ENCODE measurements around the gene NALCN. TPM values are rescaled to one million over a fixed set of nuclear protein-coding genes. Genes with fewer than 3 reads are reported as not detected.

NALCN gene
- total and polyA plus RNA-seq, 4 experiments from 2014 or later, result not detected

GRCh38 chr13:101301053-101301452 lies 115.3 kb downstream of the NALCN start:
- Histone ChIP-seq H3K27me3 (ENCODE audit: insufficient read depth, low read length) (no peaks in the 10 kb centered on the region), H3K9me3 (ENCODE audit: control insufficient read depth in 1 of 2, low read length in 2 of 2) (no peaks in the 10 kb centered on the region), H3K36me3 (ENCODE audit: insufficient read depth, low read length) (no peaks in the 10 kb centered on the region), H3K4me1 (ENCODE audit: insufficient read depth, low read length) (no peaks in the 10 kb centered on the region), H3K4me3 (ENCODE audit: low read length in 2 of 2) (no peak overlapping the region), H3K27ac (ENCODE audit: low read depth, low read length) (no peak overlapping the region)
- H3K9me3 Mint-ChIP-seq, result peaks cover 0 to 3% (median 1%) of the 10 kb centered on the region in 8 donors
- intact Hi-C loops (cut with micrococcal nuclease), result no loop called here
- no peak overlapping the region for H3K4me3 Mint-ChIP-seq
- ChIA-PET CTCF (ENCODE audit: partially characterized antibody) (no interaction called here), POLR2A (ENCODE audit: partially characterized antibody) (no interaction called here)
- no peak for DNase-seq
- no peaks in the 10 kb centered on the region for H3K27me3 Mint-ChIP-seq
- H3K4me1 Mint-ChIP-seq, result peaks cover 0 to 1% (median 0%) of the 10 kb centered on the region in 4 donors
- H3K36me3 Mint-ChIP-seq, result no peaks in the 10 kb centered on the region
- H3K27ac Mint-ChIP-seq, result no peak overlapping the region

- H3K4me1 ChIP-seq (ENCODE audit: insufficient read depth, low read length), result no peaks in the 10 kb centered on the region
- peaks cover 0 to 1% (median 0%) of the 10 kb centered on the region in 4 donors for H3K4me1 Mint-ChIP-seq
- H3K27ac ChIP-seq (ENCODE audit: low read depth, low read length), result no peak overlapping the region
- no peaks in the 10 kb centered on the region for H3K36me3 Mint-ChIP-seq
- H3K27me3 ChIP-seq (ENCODE audit: insufficient read depth, low read length), result no peaks in the 10 kb centered on the region
- no peak for DNase-seq
- H3K9me3 Mint-ChIP-seq, result peaks cover 0 to 7% (median 1%) of the 10 kb centered on the region in 8 donors
- no peaks in the 10 kb centered on the region for H3K27me3 Mint-ChIP-seq
- H3K4me3 Mint-ChIP-seq, result no peak overlapping the region
- H3K36me3 ChIP-seq (ENCODE audit: insufficient read depth, low read length), result no peaks in the 10 kb centered on the region
- no peak overlapping the region for H3K27ac Mint-ChIP-seq
- intact Hi-C loops (cut with micrococcal nuclease), result no loop called here
- no peaks in the 10 kb centered on the region for H3K9me3 ChIP-seq (ENCODE audit: control insufficient read depth in 1 of 2, low read length in 2 of 2)
- ChIA-PET POLR2A (ENCODE audit: partially characterized antibody) (no interaction called here), CTCF (ENCODE audit: partially characterized antibody) (no interaction called here)
- H3K4me3 ChIP-seq (ENCODE audit: low read length in 2 of 2), result no peak overlapping the region
Measured at GRCh38 chr13:101300531-101300930, 115.8 kb downstream of the NALCN start.

GRCh38 chr13:101298517-101298916 lies 117.8 kb downstream of the NALCN start:
- Histone ChIP-seq H3K9me3 (ENCODE audit: control insufficient read depth in 1 of 2, low read length in 2 of 2) (no peaks in the 10 kb centered on the region), H3K27me3 (ENCODE audit: insufficient read depth, low read length) (no peaks in the 10 kb centered on the region), H3K4me3 (ENCODE audit: low read length in 2 of 2) (no peak overlapping the region), H3K27ac (ENCODE audit: low read depth, low read length) (no peak overlapping the region), H3K4me1 (ENCODE audit: insufficient read depth, low read length) (no peaks in the 10 kb centered on the region), H3K36me3 (ENCODE audit: insufficient read depth, low read length) (no peaks in the 10 kb centered on the region)
- Mint-ChIP-seq H3K27me3 (no peaks in the 10 kb centered on the region), H3K4me3 (no peak overlapping the region), H3K36me3 (no peaks in the 10 kb centered on the region), H3K27ac (no peak overlapping the region), H3K4me1 (peaks cover 0 to 1% (median 0%) of the 10 kb centered on the region in 4 donors), H3K9me3 (peaks cover 0 to 11% (median 4%) of the 10 kb centered on the region in 8 donors)
- POLR2A ChIA-PET (ENCODE audit: partially characterized antibody), result no interaction called here
- no peak for DNase-seq
- intact Hi-C loops (cut with micrococcal nuclease), result no loop called here
- CTCF ChIA-PET (ENCODE audit: partially characterized antibody), result interaction anchor here (1.1 kb wide), 1 partner anchor 155 kb away, joined by 4 read pairs; no protein-coding TSS in a partner anchor

GRCh38 chr13:101297794-101298193 lies 118.5 kb downstream of the NALCN start:
- peaks cover 0 to 11% (median 5%) of the 10 kb centered on the region in 8 donors for H3K9me3 Mint-ChIP-seq
- no peaks in the 10 kb centered on the region for H3K4me1 ChIP-seq (ENCODE audit: insufficient read depth, low read length)
- no peaks in the 10 kb centered on the region for H3K27me3 ChIP-seq (ENCODE audit: insufficient read depth, low read length)
- no peaks in the 10 kb centered on the region for H3K27me3 Mint-ChIP-seq
- no peaks in the 10 kb centered on the region for H3K36me3 ChIP-seq (ENCODE audit: insufficient read depth, low read length)
- no peaks in the 10 kb centered on the region for H3K9me3 ChIP-seq (ENCODE audit: control insufficient read depth in 1 of 2, low read length in 2 of 2)
- no peaks in the 10 kb centered on the region for H3K36me3 Mint-ChIP-seq
- H3K4me3 ChIP-seq (ENCODE audit: low read length in 2 of 2), result no peak overlapping the region
- no peaks in the 10 kb centered on the region for H3K4me1 Mint-ChIP-seq
- DNase-seq, result no peak
- POLR2A ChIA-PET (ENCODE audit: partially characterized antibody), result no interaction called here
- intact Hi-C loops (cut with micrococcal nuclease), result no loop called here
- H3K27ac Mint-ChIP-seq, result no peak overlapping the region
- CTCF ChIA-PET (ENCODE audit: partially characterized antibody), result interaction anchor here (1.1 kb wide), 1 partner anchor 154 kb away, joined by 4 read pairs; no protein-coding TSS in a partner anchor
- no peak overlapping the region for H3K4me3 Mint-ChIP-seq
- H3K27ac ChIP-seq (ENCODE audit: low read depth, low read length), result no peak overlapping the region

- DNase-seq, result no peak
- H3K27me3 Mint-ChIP-seq, result no peaks in the 10 kb centered on the region
- Histone ChIP-seq H3K9me3 (ENCODE audit: control insufficient read depth in 1 of 2, low read length in 2 of 2) (no peaks in the 10 kb centered on the region), H3K36me3 (ENCODE audit: insufficient read depth, low read length) (no peaks in the 10 kb centered on the region), H3K27me3 (ENCODE audit: insufficient read depth, low read length) (no peaks in the 10 kb centered on the region), H3K4me1 (ENCODE audit: insufficient read depth, low read length) (no peaks in the 10 kb centered on the region), H3K4me3 (ENCODE audit: low read length in 2 of 2) (no peak overlapping the region), H3K27ac (ENCODE audit: low read depth, low read length) (no peak overlapping the region)
- intact Hi-C loops (cut with micrococcal nuclease), result no loop called here
- peaks cover 0 to 11% (median 5%) of the 10 kb centered on the region in 8 donors for H3K9me3 Mint-ChIP-seq
- CTCF ChIA-PET (ENCODE audit: partially characterized antibody), result no interaction called here
- H3K4me1 Mint-ChIP-seq, result no peaks in the 10 kb centered on the region
- H3K36me3 Mint-ChIP-seq, result no peaks in the 10 kb centered on the region
- no peak overlapping the region for H3K4me3 Mint-ChIP-seq
- POLR2A ChIA-PET (ENCODE audit: partially characterized antibody), result no interaction called here
- H3K27ac Mint-ChIP-seq, result no peak overlapping the region
Measured at GRCh38 chr13:101292711-101293110, 123.6 kb downstream of the NALCN start.

GRCh38 chr13:101291646-101292515 lies 124.4 kb downstream of the NALCN start:
- H3K27me3 ChIP-seq (ENCODE audit: insufficient read depth, low read length), result no peaks in the 10 kb centered on the region
- Mint-ChIP-seq H3K4me1 (no peaks in the 10 kb centered on the region), H3K36me3 (no peaks in the 10 kb centered on the region), H3K9me3 (peaks cover 0 to 11% (median 4%) of the 10 kb centered on the region in 8 donors), H3K27me3 (no peaks in the 10 kb centered on the region), H3K27ac (no peak overlapping the region), H3K4me3 (no peak overlapping the region)
- no peak overlapping the region for H3K4me3 ChIP-seq (ENCODE audit: low read length in 2 of 2)
- no peak overlapping the region for H3K27ac ChIP-seq (ENCODE audit: low read depth, low read length)
- ChIA-PET CTCF (ENCODE audit: partially characterized antibody) (no interaction called here), POLR2A (ENCODE audit: partially characterized antibody) (no interaction called here)
- H3K9me3 ChIP-seq (ENCODE audit: control insufficient read depth in 1 of 2, low read length in 2 of 2), result no peaks in the 10 kb centered on the region
- no peaks in the 10 kb centered on the region for H3K4me1 ChIP-seq (ENCODE audit: insufficient read depth, low read length)
- intact Hi-C loops (cut with micrococcal nuclease), result no loop called here
- no peak for DNase-seq
- no peaks in the 10 kb centered on the region for H3K36me3 ChIP-seq (ENCODE audit: insufficient read depth, low read length)

- no peaks in the 10 kb centered on the region for H3K4me1 ChIP-seq (ENCODE audit: insufficient read depth, low read length)
- no peaks in the 10 kb centered on the region for H3K36me3 Mint-ChIP-seq
- ChIA-PET CTCF (ENCODE audit: partially characterized antibody) (no interaction called here), POLR2A (ENCODE audit: partially characterized antibody) (no interaction called here)
- H3K4me3 ChIP-seq (ENCODE audit: low read length in 2 of 2), result no peak overlapping the region
- H3K27me3 ChIP-seq (ENCODE audit: insufficient read depth, low read length), result no peaks in the 10 kb centered on the region
- H3K36me3 ChIP-seq (ENCODE audit: insufficient read depth, low read length), result no peaks in the 10 kb centered on the region
- H3K27ac ChIP-seq (ENCODE audit: low read depth, low read length), result no peak overlapping the region
- H3K9me3 ChIP-seq (ENCODE audit: control insufficient read depth in 1 of 2, low read length in 2 of 2), result no peaks in the 10 kb centered on the region
- H3K27ac Mint-ChIP-seq, result no peak overlapping the region
- H3K4me1 Mint-ChIP-seq, result no peaks in the 10 kb centered on the region
- intact Hi-C loops (cut with micrococcal nuclease), result no loop called here
- peaks cover 0 to 10% (median 4%) of the 10 kb centered on the region in 8 donors for H3K9me3 Mint-ChIP-seq
- no peak for DNase-seq
- H3K4me3 Mint-ChIP-seq, result no peak overlapping the region
- no peaks in the 10 kb centered on the region for H3K27me3 Mint-ChIP-seq
Measured at GRCh38 chr13:101291206-101291605, 125.1 kb downstream of the NALCN start.
